EL (cell line): Measurements from ENCODE around the gene EYA3.

Experiments
- DNase-seq: peaks from one replicate; pipeline ENCODE4 v3.0.0-alpha.2; 2016

The EYA3 gene

DNA sequence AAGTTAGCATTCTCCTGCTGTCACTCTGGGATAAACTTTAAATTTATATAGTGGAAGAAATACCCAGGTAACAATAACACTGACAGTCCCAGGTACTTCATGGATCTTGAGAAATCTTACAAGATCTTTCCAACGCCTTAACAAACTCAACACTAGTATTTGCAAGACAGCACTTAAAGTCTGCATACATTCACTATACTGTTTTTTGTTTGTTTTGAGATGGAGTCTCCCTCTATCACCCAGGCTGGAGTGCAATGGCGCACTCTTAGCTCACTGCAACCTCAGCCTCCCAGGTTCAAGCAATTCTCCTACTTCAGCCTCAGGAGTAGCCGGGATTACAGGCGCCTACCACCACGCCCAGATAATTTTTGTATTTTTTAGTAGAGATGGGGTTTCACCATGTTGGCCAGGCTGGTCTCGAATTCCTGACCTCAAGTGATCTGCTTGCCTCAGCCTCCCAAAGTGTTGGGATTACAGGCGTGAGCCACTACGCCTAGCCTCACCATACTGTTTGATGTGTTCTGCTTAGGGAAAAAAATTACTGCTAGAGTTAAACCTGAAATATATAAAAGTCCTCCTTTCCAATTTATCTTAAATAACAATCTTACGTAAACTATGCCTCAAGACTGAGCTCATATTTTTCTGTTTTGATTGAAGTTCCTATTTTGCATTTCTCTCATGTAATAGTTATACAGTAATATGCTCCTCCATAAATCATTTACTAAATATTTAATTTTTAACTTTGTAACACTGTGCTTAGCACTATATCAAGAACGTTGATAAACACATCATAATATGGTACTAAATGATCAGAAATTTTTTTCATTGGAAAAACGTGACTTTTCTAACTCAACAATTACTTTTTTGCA lies 17.5 kb downstream of the EYA3 start:
- no peak for DNase-seq

DNA sequence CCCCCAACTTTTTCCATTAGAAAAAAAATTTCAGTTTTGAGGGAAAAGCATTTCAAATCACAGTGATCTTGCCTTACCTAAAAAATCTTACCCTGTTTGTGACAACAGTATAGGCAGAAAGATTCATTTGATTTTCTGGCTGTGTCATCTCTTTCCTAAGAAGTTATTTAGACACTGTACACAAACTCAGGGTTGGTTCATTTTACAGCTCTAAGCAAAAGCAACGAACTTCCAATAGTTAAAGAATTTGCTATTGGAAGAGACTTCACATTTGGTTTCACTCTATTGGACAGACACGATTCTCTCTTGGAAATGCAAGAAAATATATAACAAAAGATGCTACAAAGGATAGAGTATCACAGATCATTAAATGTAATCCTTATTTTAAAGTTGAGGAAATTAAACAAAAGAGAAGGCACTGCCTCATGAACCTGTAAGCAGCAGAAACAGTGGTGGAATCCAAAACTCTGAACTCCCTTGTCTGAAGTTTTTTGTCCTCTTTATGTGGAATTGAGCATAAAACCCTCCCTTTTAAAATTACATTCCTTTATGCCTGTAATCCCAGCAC lies 20.8 kb downstream of the EYA3 start:
- DNase-seq, result peak; percentile 19

DNA sequence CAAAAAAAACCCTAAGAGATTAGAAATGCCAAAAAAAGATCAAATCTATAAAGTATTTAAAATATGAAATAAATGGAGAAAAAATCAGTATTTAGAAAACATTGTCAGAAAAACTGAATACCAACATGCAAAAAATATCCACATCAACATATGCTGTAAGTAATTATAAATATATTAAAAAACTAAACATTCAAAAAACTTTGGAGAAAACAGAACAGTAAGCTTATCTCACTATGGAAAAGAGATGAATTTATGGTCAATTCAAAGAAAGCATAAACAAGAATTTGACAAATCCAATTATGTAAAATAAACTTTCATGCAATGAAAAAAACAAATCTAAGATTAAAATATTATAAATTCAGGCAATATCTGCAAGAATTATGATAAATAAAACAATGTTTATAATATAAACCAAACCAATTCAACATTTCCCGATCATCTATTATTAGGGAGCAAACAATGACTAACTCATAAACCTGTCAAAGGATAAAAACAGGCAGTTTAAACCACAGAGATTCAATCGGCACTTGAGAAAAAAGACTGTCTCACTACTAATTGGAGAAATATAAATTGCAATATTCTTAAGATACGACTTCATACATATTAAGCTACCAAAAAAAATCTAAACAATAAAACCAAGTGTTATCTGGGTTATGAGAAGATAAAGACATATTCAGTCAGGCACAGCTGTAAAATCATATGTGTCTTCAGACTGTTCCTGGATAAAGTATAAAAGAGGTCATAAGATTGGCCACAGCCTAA lies 21.8 kb downstream of the EYA3 start:
- DNase-seq, result no peak

DNA sequence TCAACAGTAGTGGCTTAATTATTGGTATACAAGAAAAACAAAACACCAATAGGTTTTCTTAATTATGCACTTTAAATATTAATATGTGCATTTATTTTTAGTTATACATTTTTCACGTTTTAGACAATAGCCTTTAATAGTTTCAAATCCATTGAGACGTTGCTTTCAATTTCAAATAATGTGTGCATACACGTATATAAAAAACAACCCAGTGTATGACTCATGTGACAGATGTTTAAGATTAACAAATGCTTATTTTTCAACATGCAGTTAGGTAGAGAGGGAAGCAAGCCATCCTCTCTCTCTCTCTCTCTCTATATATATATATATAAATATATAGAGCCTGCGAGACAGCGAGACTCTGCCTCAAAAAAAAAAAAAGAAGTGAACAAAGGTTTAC lies 24.3 kb downstream of the EYA3 start:
- peak; percentile 59 for DNase-seq

DNA sequence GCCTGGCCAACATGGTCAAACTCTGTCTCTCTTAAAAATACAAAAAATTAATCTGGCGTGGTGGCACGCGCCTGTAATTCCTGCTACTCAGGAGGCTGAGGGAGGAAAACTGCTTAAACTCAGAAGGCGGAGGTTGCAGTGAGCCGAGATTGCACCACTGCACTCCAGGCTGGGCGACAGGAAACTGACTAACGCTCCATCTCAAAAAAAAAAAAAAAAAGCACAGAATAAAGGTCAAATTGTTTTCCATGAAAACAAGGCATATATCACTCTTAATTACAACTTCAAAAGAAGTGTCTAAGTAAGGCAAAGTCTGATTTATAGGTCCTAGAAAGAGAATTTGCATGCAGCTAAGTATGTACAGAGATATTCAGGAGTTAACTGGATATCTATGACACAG lies 25.6 kb downstream of the EYA3 start:
- peak; percentile 22 for DNase-seq

DNA sequence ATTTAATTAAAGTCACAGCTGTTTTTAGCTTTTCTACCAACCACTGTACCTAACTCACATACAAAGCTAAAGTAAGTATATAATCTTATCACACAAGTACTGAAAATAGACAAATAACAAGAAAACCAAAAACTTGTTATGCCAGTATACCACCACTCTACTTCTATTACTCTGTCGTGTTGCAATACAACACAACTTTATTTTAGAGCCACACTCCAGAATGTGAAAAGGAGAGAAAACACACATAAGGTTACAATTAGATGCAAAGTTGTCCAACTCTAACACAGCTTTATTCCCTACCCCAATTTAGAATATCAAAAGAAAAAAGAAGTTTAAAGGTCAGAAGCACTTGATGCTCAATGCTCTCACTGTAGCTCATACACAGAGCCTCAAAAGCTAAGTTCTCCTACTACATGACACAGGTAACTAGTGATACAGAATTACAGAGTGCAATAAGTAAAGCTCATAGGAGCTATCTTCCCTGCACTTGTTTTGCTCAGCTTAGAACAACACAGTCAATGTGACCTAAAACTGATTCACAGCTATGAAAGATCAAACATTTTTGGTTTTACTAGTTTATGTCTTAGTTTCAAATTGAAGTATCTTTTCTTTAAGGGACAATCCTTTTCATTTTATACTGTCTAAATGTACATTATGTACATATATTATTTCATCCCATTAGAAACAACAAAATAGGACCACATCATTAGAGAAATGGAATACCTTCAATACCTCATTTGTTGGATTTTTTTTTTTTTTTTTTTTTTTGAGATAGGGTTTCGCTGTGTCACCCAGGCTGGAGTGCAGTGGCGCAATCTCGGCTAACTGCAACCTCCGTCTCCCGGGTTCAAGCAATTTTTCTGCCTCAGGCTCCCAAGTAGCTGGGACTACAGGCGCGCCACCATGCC lies 29.2 kb downstream of the EYA3 start:
- DNase-seq, result no peak

DNA sequence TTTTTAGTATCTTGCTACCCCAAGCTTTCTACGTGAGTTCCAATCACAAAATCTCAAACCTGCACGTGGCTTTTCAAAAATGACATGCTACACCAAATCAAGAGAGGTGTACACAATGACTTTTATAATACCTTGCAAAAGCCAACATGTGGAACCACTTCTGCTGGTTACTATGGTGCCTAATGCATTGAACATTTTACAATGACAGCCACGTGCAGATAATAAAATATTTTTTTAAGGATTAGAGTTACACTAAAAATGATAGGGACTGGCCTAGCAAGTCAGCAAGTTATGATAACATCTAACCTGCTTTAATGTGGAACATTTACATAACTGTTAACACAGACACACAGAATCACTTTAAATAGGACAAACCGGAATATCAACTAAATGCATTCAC lies 30.2 kb downstream of the EYA3 start:
- DNase-seq, result no peak

DNA sequence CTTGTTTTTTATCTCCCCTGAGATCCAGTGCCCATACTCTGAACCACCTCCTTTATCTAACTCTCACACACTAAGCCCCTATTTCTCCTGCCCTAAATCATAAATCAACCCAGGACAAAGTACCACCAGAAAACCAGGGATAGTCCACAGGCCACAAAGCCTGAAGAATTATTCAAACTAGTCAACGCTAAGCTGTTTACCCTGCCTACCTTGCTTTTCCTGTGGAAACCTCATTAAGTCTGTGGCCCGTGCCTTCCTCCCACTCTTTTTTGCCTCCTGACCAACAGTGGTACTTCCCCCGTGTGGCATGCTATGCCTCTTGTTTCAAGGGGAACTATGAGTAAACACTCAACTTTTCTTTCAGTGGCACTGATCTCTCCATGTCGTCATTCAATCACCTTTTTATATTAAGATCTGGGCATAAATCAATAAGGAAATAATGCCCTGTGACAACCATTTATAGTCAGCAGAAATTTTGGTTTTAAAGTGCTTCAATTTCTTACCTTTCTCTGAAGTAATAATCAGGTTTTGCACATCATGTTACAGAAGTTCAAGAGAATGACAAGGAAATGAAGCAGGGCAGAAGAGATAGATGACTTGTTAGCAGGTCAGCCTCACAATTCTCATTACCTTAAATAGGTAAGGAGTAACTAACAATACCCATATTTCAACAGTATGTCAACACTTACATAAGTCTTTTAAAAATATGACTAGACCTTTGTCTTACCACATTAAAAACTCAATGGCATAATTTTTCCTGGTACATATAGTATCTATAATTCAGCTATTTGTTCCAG lies 32.1 kb downstream of the EYA3 start:
- DNase-seq, result no peak

DNA sequence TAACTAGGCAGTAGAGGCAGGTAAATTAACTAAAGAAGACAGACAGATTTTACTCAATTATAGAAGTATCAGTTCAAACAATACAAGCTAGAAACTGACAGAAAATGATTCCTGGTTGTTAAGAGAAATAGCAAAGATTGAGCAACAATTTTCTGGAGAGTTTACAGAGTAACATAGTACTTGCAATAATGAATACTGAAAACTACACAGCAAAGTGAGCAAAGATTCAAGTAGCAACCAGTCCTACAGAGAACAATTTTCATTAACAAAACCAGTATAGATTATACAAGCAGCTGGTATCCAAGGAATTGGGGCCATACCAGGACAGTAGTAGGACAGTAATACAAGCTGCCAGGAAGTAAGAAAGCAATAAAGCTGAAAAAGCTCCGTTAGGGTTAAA lies 37.6 kb downstream of the EYA3 start:
- no peak for DNase-seq

DNA sequence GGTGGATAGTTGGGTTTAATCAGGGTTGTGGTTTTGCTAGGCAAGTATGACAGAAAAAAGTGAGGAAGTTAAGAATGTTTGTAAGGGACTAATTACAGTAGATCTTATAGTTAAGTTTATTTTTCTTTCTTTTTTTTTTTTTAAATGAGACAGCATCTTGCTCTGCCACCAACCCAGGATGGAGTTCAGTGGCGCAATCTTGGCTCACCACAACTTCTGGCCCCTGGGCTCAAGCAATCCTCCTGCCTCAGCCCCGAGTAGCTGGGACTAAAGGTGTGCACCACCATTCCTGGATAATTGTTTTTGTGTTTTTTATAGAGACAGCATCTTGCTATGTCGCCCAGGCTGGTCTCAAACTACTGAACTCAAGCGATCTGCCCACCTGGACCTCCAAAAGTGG lies 41.7 kb downstream of the EYA3 start:
- no peak for DNase-seq

DNA sequence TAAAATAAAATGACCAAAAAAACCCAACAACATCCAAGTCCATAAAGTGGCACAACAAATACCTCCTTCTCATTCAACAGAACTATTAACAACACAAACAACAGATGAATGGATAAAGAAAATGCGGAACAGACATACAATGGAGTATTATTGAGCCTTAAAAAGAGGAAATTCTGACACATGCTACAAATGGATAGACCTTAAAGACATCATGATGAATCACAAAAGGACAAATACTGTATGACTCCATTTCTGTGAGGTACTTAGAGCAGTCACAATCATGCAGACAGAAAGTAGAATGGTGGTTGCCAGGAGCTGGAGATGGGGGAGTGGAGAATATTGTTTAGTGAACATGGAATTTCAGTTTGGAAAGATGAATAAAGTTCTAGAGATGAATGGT lies 42.6 kb downstream of the EYA3 start:
- DNase-seq, result no peak

DNA sequence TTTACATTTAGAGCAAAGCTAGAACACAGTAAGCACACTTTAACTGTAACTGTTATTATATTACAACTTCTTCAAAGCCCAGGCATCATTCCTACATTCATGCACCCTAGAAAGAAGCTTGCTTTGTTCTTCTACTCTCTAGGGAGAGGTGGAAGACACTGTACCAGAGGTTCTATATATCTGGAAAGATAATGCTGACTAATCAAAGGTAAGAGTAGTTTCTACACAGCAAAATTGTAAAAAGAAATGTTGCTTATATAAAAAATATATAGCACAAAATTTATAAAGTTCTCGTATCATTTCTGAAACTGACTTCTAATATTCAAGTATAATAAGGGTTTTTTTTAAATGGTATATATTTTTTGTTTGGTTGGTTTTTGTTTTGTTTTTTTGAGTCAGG lies 44.0 kb downstream of the EYA3 start:
- no peak for DNase-seq

DNA sequence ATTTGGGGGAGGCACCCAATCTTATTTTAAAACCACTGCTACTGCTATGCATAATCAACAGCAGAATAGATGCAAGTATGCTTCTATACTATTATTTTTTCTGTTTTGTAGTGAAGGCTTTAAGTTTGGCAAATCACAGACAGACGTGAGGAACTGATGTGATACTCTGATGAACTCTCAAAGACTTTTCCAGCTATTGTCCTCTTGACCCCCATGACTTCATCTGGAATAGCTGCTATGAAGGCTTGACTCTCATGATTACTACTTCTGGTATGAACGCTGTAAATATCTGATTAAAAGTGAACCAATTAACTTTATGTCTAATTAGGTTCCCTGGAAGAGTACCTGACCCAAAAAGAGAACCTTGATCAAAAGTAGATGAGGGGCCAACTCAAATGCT lies 49.1 kb downstream of the EYA3 start:
- peak; percentile 21 for DNase-seq

DNA sequence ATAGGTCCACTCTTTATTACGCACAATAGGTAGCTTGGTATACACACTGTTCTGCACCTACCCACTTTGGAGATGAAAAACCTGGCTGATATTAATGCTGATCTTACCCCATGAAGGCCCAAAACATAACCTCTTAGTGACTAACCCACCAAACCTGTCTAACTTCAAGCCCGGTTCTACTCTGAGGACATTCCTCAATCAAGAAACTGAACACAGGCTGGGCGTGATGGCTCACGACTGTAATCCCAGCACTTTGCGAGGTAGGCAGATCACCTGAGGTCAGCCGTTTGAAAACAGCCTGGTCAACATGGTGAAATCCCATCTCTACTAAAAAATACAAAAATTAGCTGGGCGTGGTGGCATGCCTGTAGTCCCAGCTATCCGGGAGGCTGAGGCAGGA lies 50.5 kb downstream of the EYA3 start:
- DNase-seq, result no peak

DNA sequence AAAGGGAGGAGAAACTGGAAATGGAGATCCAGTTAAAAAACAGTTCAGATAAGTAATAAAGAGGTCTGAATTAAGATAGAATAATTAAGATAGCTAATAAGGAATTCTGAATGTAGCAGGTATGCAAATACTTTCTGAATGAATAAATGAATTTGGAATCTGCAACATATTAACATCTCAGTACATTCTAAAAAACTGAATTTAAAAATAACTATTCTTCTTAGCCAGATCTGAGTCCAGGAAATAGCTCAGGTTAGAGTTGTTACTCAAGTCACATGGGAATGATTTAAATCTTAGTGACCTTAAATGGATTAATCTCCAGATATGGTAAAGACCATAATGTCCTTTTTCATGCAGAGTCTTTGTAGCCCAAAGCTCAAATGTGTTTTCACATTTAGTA lies 51.2 kb downstream of the EYA3 start:
- DNase-seq, result no peak

DNA sequence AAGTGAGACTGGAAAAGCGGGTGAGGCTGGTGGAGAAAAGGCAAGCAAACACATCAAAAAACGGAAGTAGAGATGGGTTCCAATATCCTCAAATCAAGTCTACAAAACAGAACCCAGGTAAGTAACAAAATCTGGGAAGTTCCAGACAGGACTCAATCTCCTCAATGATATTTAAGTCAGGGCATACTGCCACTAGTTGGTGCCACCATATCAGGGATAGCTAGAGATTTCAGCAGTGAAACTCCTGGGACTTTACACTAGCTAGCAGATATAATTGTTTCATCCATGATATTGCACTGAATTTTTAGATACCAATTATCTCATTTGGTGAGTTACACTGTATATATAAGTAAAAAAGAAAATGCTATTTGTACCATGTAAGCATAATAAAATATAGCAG lies 52.0 kb downstream of the EYA3 start:
- DNase-seq, result no peak

DNA sequence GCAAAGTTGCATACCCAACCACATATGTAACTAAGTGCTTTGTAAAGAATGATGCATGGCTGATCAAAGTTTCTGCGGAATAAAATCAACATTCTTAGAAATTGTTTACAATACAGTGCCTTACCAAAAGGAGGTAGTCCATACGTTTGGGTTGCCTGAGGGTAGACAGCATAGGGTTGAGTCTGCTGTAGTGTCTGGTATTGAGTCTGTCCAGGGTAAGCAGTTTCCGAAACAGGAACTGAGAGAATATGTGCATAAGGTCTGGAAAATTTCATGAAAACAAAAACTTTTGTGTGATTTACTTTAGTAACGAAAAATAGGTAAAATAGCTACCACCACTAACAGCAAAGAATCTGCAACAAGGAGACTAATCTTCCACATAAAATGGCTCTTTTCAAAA lies 53.0 kb downstream of the EYA3 start:
- no peak for DNase-seq

DNA sequence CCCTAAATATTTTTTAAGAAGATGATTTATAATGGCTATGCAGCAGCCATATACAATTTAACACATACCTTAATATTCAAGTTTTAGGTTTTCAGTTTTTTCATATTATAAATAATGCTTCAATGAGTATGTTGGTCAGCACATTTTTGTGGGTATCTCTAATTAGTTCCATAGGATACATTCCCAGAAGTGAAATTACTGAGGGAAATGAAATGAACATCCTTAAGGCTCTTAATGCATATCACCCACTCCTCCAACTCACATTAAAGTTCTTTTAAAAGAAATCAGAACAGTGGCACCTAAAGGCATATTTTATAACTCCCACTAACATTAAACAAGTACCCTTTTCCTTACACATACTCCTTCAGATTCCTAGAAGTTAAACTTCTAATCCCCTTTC lies 56.1 kb downstream of the EYA3 start:
- no peak for DNase-seq

DNA sequence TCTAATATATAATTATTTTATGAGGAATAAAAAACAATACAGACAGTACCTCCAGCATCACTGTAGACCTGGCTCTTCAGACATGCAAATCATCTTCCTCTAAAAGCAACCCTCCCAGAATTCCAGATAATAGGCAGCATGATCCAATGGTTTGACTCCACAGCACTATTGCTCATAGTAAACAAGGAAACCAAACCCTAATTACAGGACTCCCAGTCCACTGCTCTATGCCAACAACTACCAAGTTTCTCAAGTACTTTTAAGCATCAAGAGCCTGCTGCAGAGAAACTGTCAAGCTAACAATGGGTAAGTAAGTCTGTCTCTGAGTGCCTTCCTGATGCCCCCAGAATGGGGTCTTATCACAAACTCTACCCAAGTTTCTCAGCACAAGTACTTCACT lies 57.2 kb downstream of the EYA3 start:
- no peak for DNase-seq

DNA sequence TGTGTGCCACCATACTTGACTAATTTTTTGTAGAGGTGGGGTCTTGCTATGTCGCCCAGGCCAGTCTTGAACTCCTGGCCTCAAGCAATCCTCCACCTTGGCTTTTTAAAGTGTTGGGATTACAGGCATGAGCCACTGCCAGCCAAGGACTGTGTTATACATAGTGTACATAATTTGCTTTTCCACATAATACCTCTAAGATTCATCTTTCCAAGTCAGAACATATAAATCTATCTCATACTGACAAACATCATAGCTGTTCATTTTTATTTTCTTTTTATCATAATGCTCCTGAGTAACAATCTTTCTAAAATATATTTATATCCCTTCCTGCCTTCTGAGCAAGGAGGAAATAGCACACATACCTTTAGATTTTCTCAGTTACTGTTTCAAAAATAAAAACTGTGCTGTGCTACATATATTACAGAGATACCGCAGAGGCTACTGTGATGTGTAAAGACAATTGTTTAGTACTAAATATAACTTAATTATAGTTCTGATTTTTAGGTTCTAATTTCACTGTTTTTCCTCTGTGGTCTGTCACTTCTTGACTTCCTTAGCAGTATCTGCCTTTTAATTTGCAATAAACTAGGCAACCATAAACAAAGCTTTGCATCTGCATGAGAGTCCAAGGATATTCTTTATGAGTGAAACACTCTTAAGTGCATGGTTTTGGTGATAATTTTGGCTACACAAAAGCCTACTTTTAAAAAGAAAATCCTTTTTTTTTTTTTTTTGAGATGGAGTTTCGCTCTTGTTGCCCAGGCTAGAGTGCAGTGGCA lies 59.3 kb downstream of the EYA3 start:
- peak; percentile 27 for DNase-seq

DNA sequence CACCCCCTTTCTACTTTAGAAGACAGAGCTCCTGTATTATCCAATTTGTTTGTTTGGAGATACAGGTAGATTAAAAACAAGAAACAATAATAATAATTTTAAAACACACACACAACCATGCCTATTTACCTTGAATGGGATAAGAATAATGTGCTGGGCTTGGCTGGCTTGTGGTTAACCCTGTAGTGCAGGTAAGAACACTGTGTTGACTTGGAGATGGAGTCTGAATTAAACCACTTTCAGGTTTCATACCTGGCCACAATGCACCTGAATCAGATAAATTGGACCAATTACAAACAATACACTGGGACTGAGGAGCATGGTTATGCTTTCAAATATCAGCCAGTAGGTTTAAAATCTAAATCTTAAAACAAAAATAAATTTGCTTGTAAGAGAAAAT lies 60.8 kb downstream of the EYA3 start:
- DNase-seq, result no peak
